OCI-M1 (cell line): ENCODE data around the gene HBZ.
"Not testable (repeated sequence)": the region's sequence is repeated elsewhere in the genome, so short reads cannot be mapped to it uniquely, and the experiment has no call there.

Experiments used
- DNase-seq: peaks from one replicate; lab custom pipeline; 2025; lab: John Stamatoyannopoulos, UW

Gene HBZ

GRCh38 chr16:179211-180092, 27.0 kb downstream of the HBZ start:
- no peak for DNase-seq

DNA sequence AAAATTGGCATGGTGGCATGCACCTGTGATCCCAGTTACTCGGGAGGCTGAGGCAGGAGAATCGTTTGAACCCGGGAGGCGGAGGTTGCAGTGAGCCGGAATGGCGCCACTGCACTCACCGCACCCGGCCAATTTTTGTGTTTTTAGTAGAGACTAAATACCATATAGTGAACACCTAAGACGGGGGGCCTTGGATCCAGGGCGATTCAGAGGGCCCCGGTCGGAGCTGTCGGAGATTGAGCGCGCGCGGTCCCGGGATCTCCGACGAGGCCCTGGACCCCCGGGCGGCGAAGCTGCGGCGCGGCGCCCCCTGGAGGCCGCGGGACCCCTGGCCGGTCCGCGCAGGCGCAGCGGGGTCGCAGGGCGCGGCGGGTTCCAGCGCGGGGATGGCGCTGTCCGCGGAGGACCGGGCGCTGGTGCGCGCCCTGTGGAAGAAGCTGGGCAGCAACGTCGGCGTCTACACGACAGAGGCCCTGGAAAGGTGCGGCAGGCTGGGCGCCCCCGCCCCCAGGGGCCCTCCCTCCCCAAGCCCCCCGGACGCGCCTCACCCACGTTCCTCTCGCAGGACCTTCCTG, 27.7 kb downstream of the HBZ start, which contains the start of gene HBQ1:
Gene HBQ1 (plus strand): TSS at position 359 of the 575 bp plus-strand sequence. CDS start 28 bp downstream, at position 387.
- DNase-seq: peak; percentile 60

- DNase-seq: peak; percentile 92
These were observed 28.5 kb downstream of the HBZ start for GRCh38 chr16:180681-181564.

DNA sequence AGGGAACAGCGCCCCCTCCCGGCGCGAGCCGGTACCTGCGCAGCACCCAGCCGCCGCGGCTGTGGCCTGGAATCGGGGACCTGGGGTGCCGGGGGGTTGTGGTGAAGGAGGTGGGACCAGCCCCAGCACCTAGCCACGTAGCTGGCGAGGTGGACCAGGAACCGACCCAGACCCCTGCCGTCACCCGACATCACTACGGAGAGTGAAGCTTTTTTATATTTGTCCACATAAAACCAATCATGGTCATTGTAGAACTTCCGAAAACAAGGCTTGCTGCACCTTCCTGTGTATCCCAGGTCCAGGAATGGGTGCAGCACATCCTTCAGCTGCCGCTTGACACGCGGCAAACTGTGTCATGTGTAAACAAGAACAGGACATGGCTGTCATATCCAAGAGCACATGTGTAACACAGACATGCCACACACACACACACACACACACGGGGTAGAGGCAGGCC, 29.1 kb downstream of the HBZ start:
- no peak for DNase-seq

- no peak for DNase-seq
These were observed 30.6 kb downstream of the HBZ start for GRCh38 chr16:183005-183404.

GRCh38 chr16:185213-185612, 32.8 kb downstream of the HBZ start:
- no peak for DNase-seq

DNA sequence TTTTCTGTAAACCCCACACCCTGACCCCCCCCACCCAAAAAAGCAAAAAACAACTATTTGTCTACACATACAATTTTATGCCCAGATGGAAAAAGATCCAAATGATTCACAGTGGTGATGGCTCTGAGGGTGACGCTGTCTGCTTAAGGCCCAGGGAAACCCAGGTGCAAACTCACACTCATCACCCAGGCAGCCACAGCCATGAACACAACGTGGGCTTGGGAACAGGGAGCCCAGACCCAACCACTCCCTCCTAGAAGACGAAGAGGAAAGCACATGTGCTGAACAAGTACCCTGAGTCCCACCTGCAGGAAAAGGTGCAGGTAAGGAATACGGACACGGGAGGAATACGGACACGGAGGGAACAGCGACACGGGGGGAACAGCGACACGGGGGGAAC, 33.2 kb downstream of the HBZ start:
- no peak for DNase-seq

DNA sequence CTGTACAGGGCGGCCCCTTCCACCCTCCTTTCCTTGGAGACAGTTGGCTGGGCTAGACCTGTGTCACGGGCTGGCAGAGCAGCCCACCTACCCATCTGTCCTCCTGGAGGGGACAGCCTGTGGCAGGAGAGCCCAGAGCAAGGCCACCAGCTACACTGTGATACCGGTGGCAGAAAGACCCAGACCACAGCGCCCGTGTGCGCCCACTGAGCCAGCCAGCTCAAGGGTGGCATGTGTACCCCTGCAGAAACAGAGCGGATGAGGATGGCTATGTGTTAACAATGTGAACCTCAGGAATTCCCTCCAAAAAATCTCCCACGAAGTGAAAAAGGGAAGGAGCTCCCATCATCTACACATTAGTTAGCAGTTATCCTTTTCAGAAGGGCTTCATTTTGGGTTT, 34.9 kb downstream of the HBZ start:
- DNase-seq: no peak

DNA sequence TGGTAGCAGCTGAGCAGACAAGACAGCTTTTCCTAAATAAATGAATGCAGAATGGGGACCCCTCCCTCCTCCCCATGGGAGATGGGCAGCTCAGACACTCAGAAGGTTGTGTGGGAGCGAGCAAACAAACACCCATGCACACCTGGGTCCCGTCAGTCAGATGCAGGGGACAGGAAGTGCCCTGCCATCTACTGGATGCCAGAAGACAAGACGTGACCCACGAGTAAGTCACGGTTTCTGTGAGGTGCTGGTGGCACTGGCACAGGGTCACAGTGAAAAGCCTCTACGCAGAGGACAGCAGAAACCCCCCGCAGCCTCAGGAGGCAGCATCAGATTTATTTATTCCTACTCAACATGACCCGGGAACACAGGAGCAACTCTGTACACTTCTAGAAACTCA, 36.2 kb downstream of the HBZ start:
- DNase-seq: no peak

DNA sequence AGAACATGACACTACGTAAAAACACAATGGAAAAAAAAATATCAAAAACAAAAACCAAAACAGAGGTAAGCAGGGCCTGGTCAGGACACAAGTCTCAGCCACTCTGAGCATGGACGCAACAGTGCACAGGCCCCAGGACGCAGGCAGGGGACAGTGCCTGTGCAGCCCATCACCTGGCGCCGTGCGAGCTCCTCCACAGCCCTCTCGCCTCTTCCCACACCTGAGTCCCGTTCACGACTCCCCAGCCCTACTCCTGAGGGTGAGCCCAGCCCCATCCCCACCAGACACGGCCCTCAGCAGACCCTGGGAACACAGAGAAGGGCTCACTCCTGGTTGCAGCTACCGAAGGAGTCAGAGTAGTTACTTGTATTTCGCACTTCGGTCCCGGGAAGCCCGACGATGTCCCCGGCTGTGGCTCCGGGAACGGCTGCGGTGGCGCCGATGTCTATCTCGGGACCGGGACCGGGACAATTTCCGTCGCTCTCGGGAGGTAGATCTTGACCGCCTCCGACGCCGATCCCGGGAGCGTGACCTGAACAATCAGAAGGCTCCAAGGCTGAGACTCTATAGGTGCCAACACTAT, 37.3 kb downstream of the HBZ start:
- no peak for DNase-seq

DNA sequence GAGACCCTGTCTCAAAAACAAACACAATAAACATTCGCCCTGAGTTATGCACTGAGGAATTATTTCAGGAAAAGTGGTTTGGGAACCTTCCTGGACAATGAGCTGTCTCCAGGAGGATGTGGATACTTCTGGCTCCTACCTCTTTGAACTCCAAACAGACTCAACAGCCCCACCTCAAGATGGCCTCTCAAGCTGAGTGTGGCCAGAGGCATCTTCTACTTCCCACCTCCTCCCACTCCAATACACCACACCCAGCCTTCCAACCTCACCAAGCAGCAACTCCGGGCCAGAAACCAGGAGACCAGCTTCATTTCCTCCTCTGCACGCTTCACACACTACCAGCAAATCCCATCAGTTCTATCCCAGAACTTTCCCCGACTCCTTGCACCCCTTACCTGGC, 39.4 kb downstream of the HBZ start:
- no peak for DNase-seq

DNA sequence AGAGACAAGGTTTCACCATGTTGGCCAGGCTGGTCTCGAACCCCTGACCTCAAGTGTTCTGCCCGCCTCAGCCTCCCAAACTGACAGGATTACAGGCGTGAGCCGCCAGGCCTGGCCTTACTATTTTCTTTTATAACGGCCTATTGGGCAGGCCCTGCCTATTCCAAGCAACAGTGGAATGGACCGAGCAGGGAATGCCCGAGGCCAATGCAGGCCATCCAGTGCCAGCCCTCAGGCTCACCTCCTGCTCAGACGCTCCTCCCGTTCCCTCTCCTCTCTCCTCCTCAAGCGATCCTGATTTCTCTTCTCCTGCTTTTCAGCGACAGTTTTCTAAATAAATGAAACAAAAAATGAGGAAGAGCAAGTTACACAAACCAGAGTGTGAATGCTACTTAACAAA, 40.2 kb downstream of the HBZ start:
- DNase-seq: no peak

GRCh38 chr16:193441-193840, 41.0 kb downstream of the HBZ start:
- no peak for DNase-seq

DNA sequence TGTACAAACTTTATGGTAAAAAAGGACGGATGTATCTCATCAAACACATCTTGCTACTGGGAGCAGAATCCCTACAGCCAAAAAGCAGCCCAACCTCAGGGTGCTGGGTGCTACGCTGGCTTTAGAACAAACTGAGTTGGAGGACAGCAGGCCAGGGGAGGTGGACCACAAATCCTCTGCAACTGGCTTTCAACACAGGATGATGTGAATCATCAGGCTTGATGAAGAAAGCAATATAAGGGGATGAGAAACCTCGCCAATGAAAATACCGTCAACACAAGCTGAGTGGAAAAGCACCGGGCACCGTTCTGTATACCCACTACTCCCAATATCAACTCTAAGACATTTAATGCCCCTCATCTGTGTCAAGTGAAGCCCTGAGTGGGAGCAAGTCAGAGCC, 42.1 kb downstream of the HBZ start:
- no peak for DNase-seq

GRCh38 chr16:200388-200787, 47.9 kb downstream of the HBZ start:
- DNase-seq: no peak

- DNase-seq: no peak
These were observed 50.8 kb downstream of the HBZ start for GRCh38 chr16:203246-203645.

DNA sequence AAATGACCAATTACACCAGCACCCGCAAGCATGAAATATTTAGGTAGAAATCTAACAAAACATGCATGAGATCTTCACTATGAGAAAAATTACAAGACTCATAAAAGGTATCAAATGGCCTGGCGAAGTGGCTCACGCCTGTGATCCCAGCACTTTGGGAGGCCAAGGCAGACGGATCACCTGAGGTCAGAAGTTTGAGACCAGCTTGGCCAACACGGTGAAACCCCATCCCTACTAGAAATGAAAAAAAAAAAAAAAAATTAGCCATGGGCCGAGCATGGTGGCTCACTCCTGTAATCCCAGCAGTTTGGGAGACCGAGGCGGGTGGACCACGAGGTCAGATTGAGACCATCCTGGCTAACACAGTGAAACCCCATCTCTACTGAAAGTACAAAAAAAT, 51.6 kb downstream of the HBZ start:
- not testable (repeated sequence) for DNase-seq
